HCT116 (cell line): ENCODE measurements around the gene WDHD1. TPM values are rescaled to one million over a fixed set of nuclear protein-coding genes. Genes with fewer than 3 reads are reported as not detected.
A peak's percentile ranks its signal among the peaks of the same experiment; 100 is the strongest.

Experiments used
- ATAC-seq: fragments of 200-7000 bp; cut with Tn5 transposase; 2 replicates; pipeline ENCODE4 v1.9.1; 2020; ENCODE audit warnings: mild to moderate bottlenecking, moderate library complexity
- BruUV-seq: library from RNA; stranded (reverse); fragments of 400-500 nt; replicated peaks from 2 replicates; lab custom pipeline; 2021; lab: Mats Ljungman, UMichigan
- CTCF ChIA-PET: fragments of 300-600 bp; sonication (Branson Sonifier 250); formaldehyde crosslinking; loops from one replicate; lab custom pipeline; 2021; ENCODE audit warnings: antibody characterized with exemption; lab: Charles Lee
- POLR2A ChIA-PET: fragments of 300-600, 350-600 bp; sonication (Branson Sonifier 250); formaldehyde crosslinking; loops from one replicate; lab custom pipeline; 2021; ENCODE audit warnings: antibody characterized with exemption; lab: Charles Lee
- RAD21 ChIA-PET, 2 experiments: fragments of 300-600 bp; sonication (Branson Sonifier 250); formaldehyde crosslinking; loops; one replicate each; lab custom pipeline; 2023; ENCODE audit warnings: low total read pairs in 2 of 2; ENCODE audit not compliant: uncharacterized antibody in 2 of 2, unreplicated experiment in 2 of 2, low non-redundant PET in 1 of 2; lab: Charles Lee
- DNase-seq: peaks from one replicate; pipeline ENCODE4 v3.0.0-alpha.2; 2010; ENCODE audit warnings: low read depth, low spot score
- H2AFZ ChIP-seq: fragments of 200-600 bp; shearing (Covaris generic), sonication (generic); 2 replicates; pipeline ENCODE4 v1.6.1; 2017; ENCODE audit warnings: low read depth, mixed run types, mixed read lengths, antibody characterized with exemption, low read length; ENCODE audit not compliant: poor library complexity, severe bottlenecking
- H3K27ac ChIP-seq: 2 replicates; pipeline ENCODE4 v1.5.1; 2012; ENCODE audit warnings: low read depth, low read length
- H3K27me3 ChIP-seq: fragments of 200-600 bp; sonication (generic); 2 replicates; pipeline ENCODE4 v1.6.1; 2016; ENCODE audit warnings: mixed run types, low read length, mixed read lengths; ENCODE audit not compliant: insufficient read depth
- H3K36me3 ChIP-seq, 2 experiments: fragments of 200-500 bp in 1 of 2; fragments of 200-600 bp in 1 of 2; sonication (Bioruptor generic) in 1 of 2; sonication (generic) in 1 of 2; 2 replicates each; pipeline versions ENCODE4 v1.5.1 to v1.6.1; 2014 to 2016; ENCODE audit warnings: low read length in 2 of 2, inconsistent platforms in 1 of 2, mixed read lengths in 1 of 2, mixed run types in 1 of 2; ENCODE audit not compliant: insufficient read depth in 2 of 2, control insufficient read depth in 1 of 2
- H3K4me1 ChIP-seq, 2 experiments: fragments of 200-600 bp in 1 of 2; sonication (generic) in 1 of 2; 2 replicates each; pipeline versions ENCODE4 v1.5.1 to v1.6.1; 2012 to 2017; ENCODE audit warnings: low read length in 2 of 2, inconsistent platforms in 1 of 2, mild to moderate bottlenecking in 1 of 2, mixed read lengths in 1 of 2, mixed run types in 1 of 2, moderate library complexity in 1 of 2; ENCODE audit not compliant: insufficient read depth in 2 of 2, control insufficient read depth in 1 of 2
- H3K4me2 ChIP-seq: fragments of 200-600 bp; sonication (generic); 2 replicates; pipeline ENCODE4 v1.6.1; 2017; ENCODE audit warnings: mixed run types, low read length, mixed read lengths
- H3K4me3 ChIP-seq, 2 experiments: fragments of 200-600 bp in 1 of 2; sonication (generic) in 1 of 2; replicated peaks in 1 of 2; 2 replicates each; pipeline ENCODE4 v1.5.1; 2011 to 2016; ENCODE audit warnings: low read length in 2 of 2, control low read depth in 1 of 2, low read depth in 1 of 2, mild to moderate bottlenecking in 1 of 2, mixed read lengths in 1 of 2, mixed run types in 1 of 2
- H3K79me2 ChIP-seq: fragments of 200-600 bp; sonication (generic); 2 replicates; pipeline ENCODE4 v1.6.1; 2017; ENCODE audit warnings: mild to moderate bottlenecking, mixed run types, low read length, moderate library complexity, mixed read lengths; ENCODE audit not compliant: insufficient read depth
- H3K9ac ChIP-seq: fragments of 200-600 bp; sonication (generic); 2 replicates; pipeline ENCODE4 v1.6.1; 2016; ENCODE audit warnings: low read length, mixed read lengths
- H3K9me2 ChIP-seq: fragments of 200-600 bp; sonication (generic), shearing (Covaris generic); 2 replicates; pipeline ENCODE4 v1.6.1; 2017; ENCODE audit warnings: mixed run types, mild to moderate bottlenecking, moderate library complexity; ENCODE audit not compliant: insufficient read depth
- H3K9me3 ChIP-seq, 2 experiments: fragments of 200-500 bp in 1 of 2; fragments of 200-600 bp in 1 of 2; sonication (Bioruptor generic) in 1 of 2; sonication (generic) in 1 of 2; 2 replicates each; pipeline ENCODE4 v1.6.1; 2014 to 2017; ENCODE audit warnings: low read length in 2 of 2, mixed read lengths in 2 of 2, inconsistent platforms in 1 of 2, low read depth in 1 of 2, mild to moderate bottlenecking in 1 of 2, mixed run types in 1 of 2, moderate library complexity in 1 of 2; ENCODE audit not compliant: control insufficient read depth in 1 of 2, insufficient read depth in 1 of 2
- H4K20me1 ChIP-seq: fragments of 200-600 bp; sonication (generic), shearing (Covaris generic); 2 replicates; pipeline ENCODE4 v1.6.1; 2017; ENCODE audit warnings: mixed run types, mild to moderate bottlenecking, moderate library complexity; ENCODE audit not compliant: insufficient read depth
- CBX3 ChIP-seq: IDR thresholded peaks from 2 replicates; pipeline ENCODE4 v1.6.1; 2012; ENCODE audit warnings: low read depth
- CEBPB ChIP-seq: IDR thresholded peaks from 2 replicates; pipeline ENCODE4 v1.6.1; 2012; ENCODE audit warnings: low read depth
- EGR1 ChIP-seq: IDR thresholded peaks from 2 replicates; pipeline ENCODE4 v1.6.1; 2012; ENCODE audit warnings: low read depth
- ELF1 ChIP-seq: IDR thresholded peaks from 2 replicates; pipeline ENCODE4 v1.6.1; 2012; ENCODE audit warnings: low read depth, borderline replicate concordance
- EZH2phosphoT487 ChIP-seq: fragments of 200-600 bp; IDR thresholded peaks from 2 replicates; pipeline ENCODE4 v1.6.1; 2018; ENCODE audit warnings: antibody characterized with exemption, borderline replicate concordance
- POLR2A ChIP-seq: IDR thresholded peaks from 2 replicates; pipeline ENCODE4 v1.7.0; 2011; ENCODE audit warnings: borderline replicate concordance; ENCODE audit not compliant: insufficient read depth, insufficient read length; ENCODE audit errors: extremely low read depth
- POLR2AphosphoS5 ChIP-seq: IDR thresholded peaks from 2 replicates; pipeline ENCODE4 v1.6.1; 2011; ENCODE audit warnings: mild to moderate bottlenecking, low read depth, low read length, moderate library complexity
- RAD21 ChIP-seq: IDR thresholded peaks from 2 replicates; pipeline ENCODE4 v1.6.1; 2012; ENCODE audit warnings: low read depth, mild to moderate bottlenecking
- TCF7L2 ChIP-seq: IDR thresholded peaks from 2 replicates; pipeline ENCODE4 v1.7.0; 2011; ENCODE audit warnings: borderline replicate concordance, inconsistent platforms; ENCODE audit not compliant: insufficient read depth, insufficient read length; ENCODE audit errors: extremely low read depth
- ZFX ChIP-seq: fragments of 450-650 bp; IDR thresholded peaks from 2 replicates; pipeline ENCODE4 v1.6.1; 2017
- ZNF274 ChIP-seq: fragments of 200-500 bp; sonication (Bioruptor generic); IDR thresholded peaks from 2 replicates; pipeline ENCODE4 v1.6.1; 2014; ENCODE audit warnings: mild to moderate bottlenecking, low read depth, low read length, inconsistent platforms
- intact Hi-C: fragments of 100-400 bp; cut with micrococcal nuclease; formaldehyde crosslinking; loops from 2 replicates; pipeline ENCODE4 v1.10.0; 2022
- total RNA-seq: library from RNA; stranded (reverse); gene quantifications from one replicate; pipeline ENCODE4 v1.2.1, GENCODE V29; 2021; ENCODE audit not compliant: unreplicated experiment
- TF ChIP-seq, protein P1 (sequence below), 3 experiments: fragments of 200-600 bp in 1 of 3; sonication (generic) in 1 of 3; IDR thresholded peaks in 2 of 3; conservative IDR thresholded peaks in 1 of 3; 2 replicates each; pipeline ENCODE4 v1.5.1; 2012 to 2017; ENCODE audit warnings: low read depth in 2 of 3, low read length in 2 of 3, antibody characterized with exemption in 1 of 3, borderline replicate concordance in 1 of 3, control low read depth in 1 of 3, mild to moderate bottlenecking in 1 of 3, mixed read lengths in 1 of 3, mixed run types in 1 of 3, moderate library complexity in 1 of 3; ENCODE audit not compliant: insufficient read depth in 1 of 3
- TF ChIP-seq, protein P2 (sequence below): IDR thresholded peaks from 2 replicates; pipeline ENCODE4 v1.6.1; 2011; ENCODE audit warnings: mild to moderate bottlenecking, low read length, moderate library complexity; ENCODE audit not compliant: insufficient replicate concordance; ENCODE audit errors: extremely low read depth
- TF ChIP-seq, protein P3 (sequence below): IDR thresholded peaks from 2 replicates; pipeline ENCODE4 v1.6.1; 2012
- TF ChIP-seq, protein P4 (sequence below): IDR thresholded peaks from 2 replicates; pipeline ENCODE4 v1.6.1; 2012

WDHD1 gene
- total RNA-seq, 1 experiment from 2014 or later: 44.3 TPM

DNA sequence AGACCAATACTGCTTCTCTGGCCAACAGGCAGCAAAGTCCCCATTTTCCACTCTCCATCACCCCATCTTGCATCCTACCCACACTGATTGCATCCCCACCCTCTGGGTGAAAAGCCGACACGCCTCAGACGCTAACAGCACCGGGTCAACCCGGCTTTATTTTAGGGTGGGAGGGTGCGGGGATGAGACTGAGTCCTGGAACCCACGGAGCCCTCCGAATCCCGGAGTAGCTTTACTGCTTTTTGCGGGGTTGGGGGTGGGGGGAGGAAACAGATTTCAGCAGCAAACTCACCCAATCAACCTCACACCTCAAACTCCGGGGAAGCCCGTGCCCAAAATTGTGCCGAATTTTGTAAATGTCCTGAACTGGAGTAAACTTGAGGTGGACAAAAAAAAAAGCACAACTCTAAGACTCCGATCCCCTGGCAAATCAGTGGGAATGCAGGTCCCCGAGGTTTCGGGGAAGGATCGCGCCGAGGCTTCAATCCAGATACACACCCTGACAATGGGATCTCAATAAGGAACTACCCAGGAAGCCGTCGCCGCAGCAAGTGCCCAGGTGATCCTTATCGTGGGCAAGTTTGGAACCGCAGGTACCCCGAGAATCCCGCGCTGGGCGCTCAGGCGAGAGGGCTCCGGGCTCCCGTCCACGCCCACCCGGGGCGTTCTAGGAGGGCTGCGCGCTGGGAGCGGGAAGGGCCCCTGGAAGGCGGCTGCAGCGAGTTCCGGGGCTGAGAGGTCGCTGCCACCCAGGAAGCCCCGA is 125.3 kb downstream of the WDHD1 start:
- Histone ChIP-seq H3K9me2 (no peaks in the 10 kb centered on the region), H3K4me3 (peak overlapping the region; percentile 81 to 85), H3K79me2 (0 out of 2 replicates have a peak, but pooled peaks cover 5% of the 10 kb centered on the region), H3K4me1 (peaks cover 10 to 18% of the 10 kb centered on the region in 2 experiments), H4K20me1 (no peaks in the 10 kb centered on the region), H3K27me3 (no peaks in the 10 kb centered on the region), H3K4me2 (peak overlapping the region; percentile 99), H2AFZ (peak overlapping the region; percentile 68), H3K9ac (peak overlapping the region; percentile 72), H3K36me3 (no peaks in the 10 kb centered on the region), H3K27ac (peak overlapping the region; percentile 90), H3K9me3 (no peaks in the 10 kb centered on the region)
- ATAC-seq: peak; percentile 45
- no peak for TF ChIP-seq EGR1
- 0 out of 2 replicates have a peak, but pooled peaks have one; percentile 22 for TF ChIP-seq ELF1
- RAD21 ChIA-PET: no interaction called here
- intact Hi-C loops: no loop called here
- POLR2A ChIA-PET: interaction anchor here (0.7 to 1.8 kb wide), 2 partner anchors 14 to 94 kb away, joined by 3 to 5 read pairs; no protein-coding TSS in a partner anchor
- CTCF ChIA-PET: no interaction called here
- no TSS peak for BruUV-seq
- DNase-seq: no peak

DNA sequence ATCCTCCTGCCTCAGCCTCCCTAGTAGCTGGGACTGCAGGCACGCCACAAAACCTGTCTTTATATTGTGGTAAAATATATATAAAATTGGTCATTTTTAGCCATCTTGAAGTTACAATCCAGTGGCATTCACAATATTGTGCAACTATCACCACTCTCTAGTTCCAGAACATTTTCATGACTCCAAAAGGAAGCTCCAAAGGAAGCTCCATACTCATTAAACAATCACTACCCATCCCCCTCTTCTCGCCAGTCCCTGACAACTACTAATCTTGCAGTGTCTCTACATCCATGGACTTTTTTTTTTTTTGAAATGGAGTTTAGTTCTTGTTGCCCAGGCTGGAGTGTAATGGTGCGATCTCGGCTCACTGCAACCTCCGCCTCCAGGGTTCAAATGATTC is 127.3 kb downstream of the WDHD1 start:
- Histone ChIP-seq H3K4me3 (no peak overlapping the region), H3K27me3 (no peaks in the 10 kb centered on the region), H3K27ac (no peak overlapping the region), H2AFZ (no peak overlapping the region), H3K9me2 (no peaks in the 10 kb centered on the region), H3K79me2 (0 out of 2 replicates have a peak, but pooled peaks cover 5% of the 10 kb centered on the region), H3K9ac (no peak overlapping the region), H3K4me2 (no peak overlapping the region), H3K9me3 (no peaks in the 10 kb centered on the region), H4K20me1 (no peaks in the 10 kb centered on the region), H3K36me3 (no peaks in the 10 kb centered on the region), H3K4me1 (peaks cover 10 to 18% of the 10 kb centered on the region in 2 experiments)
- intact Hi-C loops: no loop called here
- POLR2A ChIA-PET: no interaction called here
- DNase-seq (no peak), ATAC-seq (no peak)
- BruUV-seq: no TSS peak
- RAD21 ChIA-PET: no interaction called here
- CTCF ChIA-PET: interaction anchor here (1.0 kb wide), 1 partner anchor 335 kb away, joined by 3 read pairs; no protein-coding TSS in a partner anchor
- TF ChIP-seq EZH2phosphoT487 (no peak), ELF1 (no peak), POLR2A (no peak), ZNF274 (no peak), POLR2AphosphoS5 (no peak), CBX3 (no peak), RAD21 (no peak), TCF7L2 (no peak), ZFX (no peak), CEBPB (no peak)
- TF ChIP-seq, protein P1, sequence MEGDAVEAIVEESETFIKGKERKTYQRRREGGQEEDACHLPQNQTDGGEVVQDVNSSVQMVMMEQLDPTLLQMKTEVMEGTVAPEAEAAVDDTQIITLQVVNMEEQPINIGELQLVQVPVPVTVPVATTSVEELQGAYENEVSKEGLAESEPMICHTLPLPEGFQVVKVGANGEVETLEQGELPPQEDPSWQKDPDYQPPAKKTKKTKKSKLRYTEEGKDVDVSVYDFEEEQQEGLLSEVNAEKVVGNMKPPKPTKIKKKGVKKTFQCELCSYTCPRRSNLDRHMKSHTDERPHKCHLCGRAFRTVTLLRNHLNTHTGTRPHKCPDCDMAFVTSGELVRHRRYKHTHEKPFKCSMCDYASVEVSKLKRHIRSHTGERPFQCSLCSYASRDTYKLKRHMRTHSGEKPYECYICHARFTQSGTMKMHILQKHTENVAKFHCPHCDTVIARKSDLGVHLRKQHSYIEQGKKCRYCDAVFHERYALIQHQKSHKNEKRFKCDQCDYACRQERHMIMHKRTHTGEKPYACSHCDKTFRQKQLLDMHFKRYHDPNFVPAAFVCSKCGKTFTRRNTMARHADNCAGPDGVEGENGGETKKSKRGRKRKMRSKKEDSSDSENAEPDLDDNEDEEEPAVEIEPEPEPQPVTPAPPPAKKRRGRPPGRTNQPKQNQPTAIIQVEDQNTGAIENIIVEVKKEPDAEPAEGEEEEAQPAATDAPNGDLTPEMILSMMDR (IDR thresholded peaks at IDR 0.05 in 2 of 3, conservative IDR thresholded peaks at IDR 0.05 in 1 of 3; ENCODE audit: borderline replicate concordance in 1 of 3, insufficient read depth in 1 of 3, low read depth in 2 of 3, low read length in 2 of 3): no peak
- TF ChIP-seq, protein P2, sequence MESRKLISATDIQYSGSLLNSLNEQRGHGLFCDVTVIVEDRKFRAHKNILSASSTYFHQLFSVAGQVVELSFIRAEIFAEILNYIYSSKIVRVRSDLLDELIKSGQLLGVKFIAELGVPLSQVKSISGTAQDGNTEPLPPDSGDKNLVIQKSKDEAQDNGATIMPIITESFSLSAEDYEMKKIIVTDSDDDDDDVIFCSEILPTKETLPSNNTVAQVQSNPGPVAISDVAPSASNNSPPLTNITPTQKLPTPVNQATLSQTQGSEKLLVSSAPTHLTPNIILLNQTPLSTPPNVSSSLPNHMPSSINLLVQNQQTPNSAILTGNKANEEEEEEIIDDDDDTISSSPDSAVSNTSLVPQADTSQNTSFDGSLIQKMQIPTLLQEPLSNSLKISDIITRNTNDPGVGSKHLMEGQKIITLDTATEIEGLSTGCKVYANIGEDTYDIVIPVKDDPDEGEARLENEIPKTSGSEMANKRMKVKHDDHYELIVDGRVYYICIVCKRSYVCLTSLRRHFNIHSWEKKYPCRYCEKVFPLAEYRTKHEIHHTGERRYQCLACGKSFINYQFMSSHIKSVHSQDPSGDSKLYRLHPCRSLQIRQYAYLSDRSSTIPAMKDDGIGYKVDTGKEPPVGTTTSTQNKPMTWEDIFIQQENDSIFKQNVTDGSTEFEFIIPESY: no peak
- TF ChIP-seq, protein P3, sequence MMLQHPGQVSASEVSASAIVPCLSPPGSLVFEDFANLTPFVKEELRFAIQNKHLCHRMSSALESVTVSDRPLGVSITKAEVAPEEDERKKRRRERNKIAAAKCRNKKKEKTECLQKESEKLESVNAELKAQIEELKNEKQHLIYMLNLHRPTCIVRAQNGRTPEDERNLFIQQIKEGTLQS: no peak
- TF ChIP-seq, protein P4, sequence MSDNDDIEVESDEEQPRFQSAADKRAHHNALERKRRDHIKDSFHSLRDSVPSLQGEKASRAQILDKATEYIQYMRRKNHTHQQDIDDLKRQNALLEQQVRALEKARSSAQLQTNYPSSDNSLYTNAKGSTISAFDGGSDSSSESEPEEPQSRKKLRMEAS: no peak
